Esophagus squamous epithelium (tissue), 4 donors: ENCODE measurements around the gene PRRG2.

ENCODE experiments used
- CTCF ChIP-seq, 6 experiments: fragments of 450-650 bp in 4 of 6; fragments of 200-600 bp in 2 of 6; sonication (generic) in 2 of 6; IDR thresholded peaks; one replicate each; pipeline ENCODE4 v1.5.1; 2016 to 2019; ENCODE audit warnings: antibody characterized with exemption in 6 of 6, mild to moderate bottlenecking in 4 of 6, moderate library complexity in 4 of 6
- POLR2A ChIP-seq, 4 donors: fragments of 450-650 bp; IDR thresholded peaks; one replicate each; pipeline ENCODE4 v1.6.1; 2017; ENCODE audit warnings: antibody characterized with exemption in 4 of 4, mild to moderate bottlenecking in 4 of 4, moderate library complexity in 3 of 4

- no peak for TF ChIP-seq CTCF (IDR thresholded peaks at IDR 0.05)
- no peak for TF ChIP-seq POLR2A (IDR thresholded peaks at IDR 0.05)
Observed at GRCh38 chr19:49574206-49574755, 6.8 kb upstream of the PRRG2 start.
